Measurements from ENCODE around the gene SYP.

GRCh38 chrX:49153467-49153866, 46.5 kb downstream of the SYP start:
- TF ChIP-seq POLR2A (IDR thresholded peaks at IDR 0.05; ENCODE audit: low read depth, low read length): no peak
- TF ChIP-seq TAF1 (IDR thresholded peaks at IDR 0.05; ENCODE audit: borderline replicate concordance, low read depth, low read length): no peak
- TF ChIP-seq POLR2AphosphoS5 (IDR thresholded peaks at IDR 0.05; ENCODE audit: low read depth, low read length): no peak
